GM12872 (cell line): ENCODE results near the gene GLS2.

ENCODE experiments used
- TF ChIP-seq, protein P1 (sequence below): IDR thresholded peaks from 3 replicates; pipeline ENCODE4 v1.5.1; 2011; ENCODE audit warnings: low read depth, mild to moderate bottlenecking, low read length, moderate library complexity; ENCODE audit not compliant: insufficient read depth

GLS2 gene

DNA sequence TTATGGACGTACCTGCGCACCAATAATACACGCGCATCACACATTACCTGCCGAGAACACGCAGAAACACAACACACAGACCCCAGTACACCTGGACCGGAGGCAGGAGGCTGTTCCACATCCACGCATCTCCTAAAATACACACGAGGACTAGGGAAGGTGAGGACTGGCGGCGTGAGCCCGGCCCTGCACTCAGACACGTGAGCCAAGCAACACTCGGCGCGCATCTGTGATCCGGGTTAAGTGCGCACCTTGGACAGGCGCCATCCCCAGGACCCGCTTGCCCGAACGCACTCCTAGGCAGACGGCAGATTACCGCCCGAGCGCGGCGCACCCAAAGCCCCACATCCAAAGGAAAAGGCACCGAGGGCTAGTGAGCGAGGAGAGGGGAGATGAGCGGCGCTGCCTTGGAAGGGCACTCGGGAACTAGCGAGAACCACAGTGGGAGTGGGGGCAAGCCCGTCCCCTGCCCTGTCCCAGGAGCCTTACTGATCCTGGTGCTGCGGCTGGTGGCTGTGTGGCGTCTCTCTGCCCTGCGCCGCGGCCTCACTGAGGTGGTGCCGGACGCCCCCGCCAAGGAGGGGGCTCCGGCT is 417 bp downstream of the GLS2 start:
- TF ChIP-seq, protein P1, sequence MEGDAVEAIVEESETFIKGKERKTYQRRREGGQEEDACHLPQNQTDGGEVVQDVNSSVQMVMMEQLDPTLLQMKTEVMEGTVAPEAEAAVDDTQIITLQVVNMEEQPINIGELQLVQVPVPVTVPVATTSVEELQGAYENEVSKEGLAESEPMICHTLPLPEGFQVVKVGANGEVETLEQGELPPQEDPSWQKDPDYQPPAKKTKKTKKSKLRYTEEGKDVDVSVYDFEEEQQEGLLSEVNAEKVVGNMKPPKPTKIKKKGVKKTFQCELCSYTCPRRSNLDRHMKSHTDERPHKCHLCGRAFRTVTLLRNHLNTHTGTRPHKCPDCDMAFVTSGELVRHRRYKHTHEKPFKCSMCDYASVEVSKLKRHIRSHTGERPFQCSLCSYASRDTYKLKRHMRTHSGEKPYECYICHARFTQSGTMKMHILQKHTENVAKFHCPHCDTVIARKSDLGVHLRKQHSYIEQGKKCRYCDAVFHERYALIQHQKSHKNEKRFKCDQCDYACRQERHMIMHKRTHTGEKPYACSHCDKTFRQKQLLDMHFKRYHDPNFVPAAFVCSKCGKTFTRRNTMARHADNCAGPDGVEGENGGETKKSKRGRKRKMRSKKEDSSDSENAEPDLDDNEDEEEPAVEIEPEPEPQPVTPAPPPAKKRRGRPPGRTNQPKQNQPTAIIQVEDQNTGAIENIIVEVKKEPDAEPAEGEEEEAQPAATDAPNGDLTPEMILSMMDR, result no peak

DNA sequence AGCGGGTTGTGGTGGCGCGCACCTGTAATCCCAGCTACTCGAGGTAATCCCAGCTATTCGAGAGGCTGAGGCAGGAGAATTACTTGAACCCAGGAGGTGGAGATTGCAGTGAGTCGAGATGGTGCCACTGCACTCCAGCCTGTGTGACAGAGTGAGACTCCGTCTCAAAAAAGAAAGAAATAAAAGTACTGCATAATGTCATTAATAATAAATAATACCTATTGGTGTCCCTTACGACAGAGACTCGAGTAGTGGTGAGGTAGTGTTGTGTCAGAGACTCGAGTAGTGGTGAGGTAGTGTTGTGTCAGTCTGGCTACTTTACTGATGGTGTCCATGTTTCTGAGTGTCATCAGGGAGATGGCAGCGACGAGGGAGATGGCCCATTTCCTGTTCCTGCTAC is 1.3 kb downstream of the GLS2 start:
- TF ChIP-seq, protein P1, result no peak

DNA sequence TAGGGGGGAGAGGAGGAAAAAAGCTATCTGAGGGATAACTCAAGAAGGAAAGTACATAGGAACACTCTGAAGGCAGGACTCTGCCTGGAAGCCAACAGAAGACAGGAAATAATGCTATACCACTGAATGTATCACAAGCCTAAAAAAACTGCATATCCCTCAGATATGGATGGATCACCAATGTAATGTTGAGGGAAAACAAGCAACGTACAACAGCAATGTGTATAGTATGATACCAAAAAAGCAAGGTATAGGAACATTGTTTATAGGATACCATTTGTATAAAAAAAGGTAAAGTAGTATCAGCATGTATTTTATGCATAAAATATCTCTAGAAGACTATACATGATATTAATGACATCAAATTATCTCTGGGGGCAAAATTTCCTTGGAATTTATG is 3.4 kb downstream of the GLS2 start:
- TF ChIP-seq, protein P1, result no peak

DNA sequence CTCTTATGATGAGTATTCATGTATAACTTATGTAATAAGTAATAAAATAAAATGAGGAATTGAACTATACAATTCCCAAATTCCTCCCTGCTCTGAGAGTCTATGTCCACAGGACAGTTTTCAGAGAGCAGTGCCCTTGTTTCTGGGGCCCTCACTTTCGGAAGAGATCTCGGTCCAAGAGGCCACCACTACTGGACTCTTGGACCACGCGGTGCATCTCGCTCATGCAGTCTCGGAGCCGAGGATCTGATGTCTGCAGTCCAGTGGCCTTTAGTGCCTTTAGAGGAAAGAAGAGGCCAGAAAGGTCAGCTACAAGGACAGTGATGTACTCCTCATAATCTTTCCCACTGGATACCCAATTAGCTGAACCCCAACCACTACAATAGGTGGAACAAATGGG is 8.3 kb downstream of the GLS2 start:
- TF ChIP-seq, protein P1, result no peak

DNA sequence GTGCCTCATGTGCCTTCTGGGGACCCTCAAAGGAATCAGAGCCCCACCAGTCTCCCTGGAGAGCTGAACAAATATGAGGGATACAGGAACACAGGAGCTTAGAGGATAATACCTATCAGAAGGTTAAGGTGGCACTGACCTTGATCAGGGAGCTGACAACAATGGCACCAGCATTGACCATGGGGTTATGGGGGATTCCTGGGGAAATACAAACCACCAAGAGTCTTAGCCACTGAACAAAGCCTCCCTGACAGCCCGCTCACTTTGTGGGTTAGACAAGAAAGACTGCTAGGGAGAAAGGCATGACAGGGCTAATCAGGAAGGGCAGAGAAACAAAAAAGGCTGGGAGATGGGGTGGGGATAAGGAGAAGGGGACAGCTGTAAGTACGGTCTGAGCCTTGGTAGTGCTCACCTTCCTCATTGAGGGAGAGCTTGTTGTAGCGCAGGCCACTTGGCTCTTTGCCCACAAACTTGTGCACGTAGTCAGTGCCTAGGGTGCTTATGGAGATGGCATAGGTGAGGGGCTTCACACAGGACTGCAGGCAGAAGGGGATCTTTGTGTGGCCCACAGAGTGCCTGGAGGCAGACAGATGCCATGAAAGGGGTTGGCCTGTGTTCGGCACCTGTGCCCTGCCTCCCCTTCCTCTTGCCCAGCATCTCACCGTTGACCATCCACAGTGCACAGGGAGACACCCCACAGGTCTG is 10.3 kb downstream of the GLS2 start:
- TF ChIP-seq, protein P1, result no peak

DNA sequence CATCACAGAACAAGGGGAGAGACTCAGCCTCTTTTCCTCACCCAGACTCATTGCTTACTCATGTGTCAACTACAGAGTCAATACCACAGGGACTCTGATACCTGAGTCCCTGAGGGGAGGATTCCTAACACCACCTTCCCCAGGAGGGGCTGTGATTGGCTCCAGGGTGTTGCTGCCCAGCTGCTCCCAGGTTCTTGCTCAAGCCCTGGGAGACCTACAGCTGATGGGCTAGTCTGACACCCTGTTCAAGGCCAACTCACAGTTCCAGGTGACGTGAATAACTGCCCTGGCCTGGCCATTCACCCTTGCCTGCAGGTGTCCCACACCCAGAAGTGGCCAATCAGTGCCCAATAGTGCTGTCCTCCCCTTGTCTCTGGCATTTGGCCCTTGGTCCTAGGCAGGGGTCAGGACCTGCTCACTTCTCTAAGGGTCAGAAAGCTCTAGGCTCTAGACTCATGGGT is 11.0 kb downstream of the GLS2 start:
- TF ChIP-seq, protein P1, result no peak

DNA sequence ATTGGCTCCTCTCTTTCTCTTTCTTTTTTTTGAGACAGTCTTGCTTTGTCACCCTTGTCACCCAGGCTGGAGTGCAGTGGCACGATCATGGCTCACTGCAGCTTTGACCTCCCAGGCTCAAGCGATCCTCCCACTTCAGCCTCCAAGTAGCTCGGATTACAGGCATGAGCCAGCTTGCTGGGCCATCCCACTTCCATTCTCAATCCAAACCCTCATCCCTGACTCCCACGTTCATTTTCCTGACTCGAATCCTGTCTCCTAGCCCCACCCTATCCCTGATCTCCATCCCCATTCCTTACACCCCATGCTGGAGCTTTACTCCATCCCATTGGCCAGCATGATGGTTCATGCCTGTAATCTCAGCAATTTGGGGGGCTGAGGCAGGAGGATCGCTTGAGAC is 11.8 kb downstream of the GLS2 start:
- TF ChIP-seq, protein P1, result no peak
